Tibial nerve (tissue), 4 donors: ENCODE results near the gene ELK1. TPM values are rescaled to one million over a fixed set of nuclear protein-coding genes. Genes with fewer than 3 reads are reported as not detected.

Experiments used
- DNase-seq, 2 donors: peaks; one replicate each; pipeline ENCODE4 v3.0.0-alpha.2; 2019; ENCODE audit warnings: low spot score in 2 of 2
- H3K27ac ChIP-seq, 4 donors: fragments of 200-600 bp; sonication (generic) in 3 of 4; one replicate each; pipeline ENCODE4 v1.5.1; 2017 to 2019; ENCODE audit warnings: mild to moderate bottlenecking in 1 of 4
- H3K27me3 ChIP-seq, 2 donors: fragments of 200-600 bp; sonication (generic) in 1 of 2; one replicate each; pipeline versions ENCODE4 v1.5.1 to v1.6.0; 2017 to 2019
- H3K36me3 ChIP-seq, 3 donors: fragments of 200-600 bp; sonication (generic); one replicate each; pipeline ENCODE4 v1.5.1; 2018 to 2019
- H3K4me1 ChIP-seq, 4 donors: fragments of 200-600 bp; sonication (generic) in 3 of 4; one replicate each; pipeline ENCODE4 v1.5.1; 2017 to 2019
- H3K4me3 ChIP-seq, 4 donors: fragments of 200-600 bp; sonication (generic) in 3 of 4; one replicate each; pipeline ENCODE4 v1.5.1; 2017 to 2019; ENCODE audit warnings: mild to moderate bottlenecking in 1 of 4, moderate library complexity in 1 of 4
- H3K9me3 ChIP-seq, 4 donors: fragments of 200-600 bp; sonication (generic) in 3 of 4; one replicate each; pipeline ENCODE4 v1.5.1; 2017 to 2019
- EP300 ChIP-seq, 2 donors: sonication (generic); formaldehyde crosslinking; IDR thresholded peaks; one replicate each; pipeline ENCODE4 v1.6.1; 2017; ENCODE audit warnings: antibody characterized with exemption in 2 of 2, mild to moderate bottlenecking in 1 of 2
- POLR2A ChIP-seq, 2 donors: fragments of 450-650 bp; IDR thresholded peaks; one replicate each; pipeline ENCODE4 v1.6.1; 2017; ENCODE audit warnings: antibody characterized with exemption in 2 of 2, mild to moderate bottlenecking in 2 of 2, moderate library complexity in 2 of 2
- WGBS, 2 donors: methylation state at CpG; one replicate each; pipeline ENCODE4 v1.1.5; 2018; 5-methylcytosine and 5-hydroxymethylcytosine counted together
- total RNA-seq, 4 donors: library from RNA; depleted of rRNA; stranded (reverse); fragments of >200 nt; gene quantifications; one replicate each; pipeline ENCODE4 v1.1.0, GENCODE V29; 2016
- TF ChIP-seq, protein P1 (sequence below), 5 experiments: fragments of 200-600 bp in 3 of 5; fragments of 450-650 bp in 2 of 5; sonication (generic) in 3 of 5; IDR thresholded peaks; one replicate each; pipeline ENCODE4 v1.5.1; 2016 to 2019; ENCODE audit warnings: antibody characterized with exemption in 5 of 5, mild to moderate bottlenecking in 3 of 5, moderate library complexity in 2 of 5

Gene ELK1
- total RNA-seq, 4 donors from 2014 or later: 22.9 to 38.4 (median 25.8) TPM

DNA sequence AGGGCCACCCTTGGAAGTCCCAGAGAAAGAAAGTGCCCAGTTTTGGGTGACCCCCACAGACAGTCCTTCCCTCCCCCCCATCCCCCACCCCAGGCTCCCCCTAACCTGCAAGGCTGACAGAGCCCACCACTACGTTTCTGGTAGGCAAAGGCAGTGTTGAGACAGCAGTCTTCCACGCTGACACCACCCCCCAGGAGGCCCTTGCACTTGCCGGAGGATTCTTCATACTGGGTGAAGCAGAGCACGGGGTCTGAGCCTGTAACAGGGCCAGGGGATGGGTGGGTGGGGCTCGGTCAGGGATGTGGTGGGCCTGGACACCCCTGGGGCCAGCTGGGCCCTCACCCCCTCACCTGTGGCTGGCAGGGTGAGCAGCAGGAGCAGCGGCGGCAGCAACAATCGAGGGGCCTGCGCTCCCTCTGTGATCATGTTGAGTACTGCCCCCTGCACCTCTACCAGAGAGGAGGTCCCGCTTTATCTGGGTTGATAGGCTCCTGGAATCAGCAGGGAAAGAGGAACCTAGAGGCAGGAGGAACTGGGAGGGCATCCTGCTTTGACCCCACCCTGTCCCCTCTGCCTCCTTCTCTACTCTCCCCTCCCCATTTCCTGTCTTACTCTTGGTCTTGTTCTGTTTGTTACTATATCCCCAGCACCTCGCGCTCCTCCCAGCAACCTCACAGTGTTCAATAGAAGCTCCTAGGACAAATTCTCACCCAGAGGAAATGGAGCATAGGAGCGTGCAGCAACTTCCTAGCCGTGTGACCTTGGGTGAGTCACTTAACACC is 20.8 kb downstream of the ELK1 start, which contains the start of gene CFP:
Gene CFP, minus strand, starts transcription at position 512 of the 782 bp plus-strand sequence. Its CDS starts 86 bp downstream, at position 426.
- 36 to 71% methylated on average over 5 to 13 of the region's 14 CpGs for WGBS, 2 donors
- Histone ChIP-seq H3K36me3 (peaks cover 0 to 9% (median 0%) of the 10 kb centered on the region in 3 donors), H3K27me3 (no peaks in the 10 kb centered on the region), H3K4me3 (peak within 1 kb of the TSS in 1 of 4 donors; percentile 25), H3K27ac (no peak within 1 kb of the TSS), H3K4me1 (no peaks in the 10 kb centered on the region), H3K9me3 (no peaks in the 10 kb centered on the region)
- TF ChIP-seq POLR2A (IDR thresholded peaks at IDR 0.05): no peak
- TF ChIP-seq, protein P1, sequence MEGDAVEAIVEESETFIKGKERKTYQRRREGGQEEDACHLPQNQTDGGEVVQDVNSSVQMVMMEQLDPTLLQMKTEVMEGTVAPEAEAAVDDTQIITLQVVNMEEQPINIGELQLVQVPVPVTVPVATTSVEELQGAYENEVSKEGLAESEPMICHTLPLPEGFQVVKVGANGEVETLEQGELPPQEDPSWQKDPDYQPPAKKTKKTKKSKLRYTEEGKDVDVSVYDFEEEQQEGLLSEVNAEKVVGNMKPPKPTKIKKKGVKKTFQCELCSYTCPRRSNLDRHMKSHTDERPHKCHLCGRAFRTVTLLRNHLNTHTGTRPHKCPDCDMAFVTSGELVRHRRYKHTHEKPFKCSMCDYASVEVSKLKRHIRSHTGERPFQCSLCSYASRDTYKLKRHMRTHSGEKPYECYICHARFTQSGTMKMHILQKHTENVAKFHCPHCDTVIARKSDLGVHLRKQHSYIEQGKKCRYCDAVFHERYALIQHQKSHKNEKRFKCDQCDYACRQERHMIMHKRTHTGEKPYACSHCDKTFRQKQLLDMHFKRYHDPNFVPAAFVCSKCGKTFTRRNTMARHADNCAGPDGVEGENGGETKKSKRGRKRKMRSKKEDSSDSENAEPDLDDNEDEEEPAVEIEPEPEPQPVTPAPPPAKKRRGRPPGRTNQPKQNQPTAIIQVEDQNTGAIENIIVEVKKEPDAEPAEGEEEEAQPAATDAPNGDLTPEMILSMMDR (IDR thresholded peaks at IDR 0.05): no peak
- TF ChIP-seq EP300 (IDR thresholded peaks at IDR 0.05): no peak
- no peak for DNase-seq

DNA sequence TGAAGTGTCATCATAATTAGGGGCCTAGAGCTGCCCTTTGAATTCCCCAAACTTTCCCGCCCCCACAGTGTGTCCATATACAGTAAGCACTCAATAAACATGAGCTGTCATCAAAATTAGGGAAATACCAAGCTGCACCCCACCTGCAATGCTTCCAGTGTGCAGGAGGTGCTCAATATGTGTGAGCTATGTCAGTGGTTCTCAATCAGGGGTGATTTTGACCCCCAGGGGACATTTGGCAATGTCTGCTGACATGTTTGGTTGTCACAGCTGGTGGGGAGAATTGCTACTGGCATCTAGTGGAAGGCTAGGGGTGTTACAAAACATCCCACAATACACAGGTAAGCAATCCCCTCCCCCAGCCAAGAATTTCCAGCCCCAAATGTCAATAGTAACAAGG is 21.4 kb downstream of the ELK1 start:
- no peak for DNase-seq
- TF ChIP-seq EP300 (IDR thresholded peaks at IDR 0.05) (no peak), POLR2A (IDR thresholded peaks at IDR 0.05) (no peak)
- TF ChIP-seq, protein P1 (IDR thresholded peaks at IDR 0.05): no peak
- peak overlapping the region in 1 of 4 donors; percentile 25 for H3K4me3 ChIP-seq
- H3K9me3 ChIP-seq: no peaks in the 10 kb centered on the region
- H3K4me1 ChIP-seq: no peaks in the 10 kb centered on the region
- peaks cover 0 to under 1% of the 10 kb centered on the region in 2 donors for H3K27me3 ChIP-seq
- 67% methylated on average over 1 of the region's 1 CpG for WGBS, 2 donors
- H3K36me3 ChIP-seq: peaks cover 0 to 7% (median 0%) of the 10 kb centered on the region in 3 donors
- H3K27ac ChIP-seq: no peak overlapping the region

DNA sequence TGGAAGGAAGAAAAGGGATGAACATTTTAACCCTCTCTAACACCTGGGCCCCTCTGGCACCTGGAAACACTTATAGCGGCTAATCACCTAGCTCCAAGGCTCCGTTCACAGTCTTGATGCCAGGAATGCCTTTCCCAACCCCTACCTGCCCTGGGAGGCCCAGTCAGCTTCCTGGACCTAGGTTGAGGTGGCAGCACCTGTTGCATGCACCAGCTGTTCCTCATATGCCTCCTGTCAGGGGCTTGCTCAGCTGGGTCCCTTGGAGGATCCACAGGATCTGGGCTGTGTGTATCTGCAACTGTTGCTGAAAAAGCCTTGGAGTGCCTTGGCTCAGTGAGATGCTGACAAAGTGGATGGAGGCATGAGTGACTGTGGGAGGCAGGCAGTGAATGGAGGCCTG is 25.0 kb downstream of the ELK1 start:
- WGBS, 2 donors: 70 to 90% methylated on average over 2 of the region's 2 CpGs

DNA sequence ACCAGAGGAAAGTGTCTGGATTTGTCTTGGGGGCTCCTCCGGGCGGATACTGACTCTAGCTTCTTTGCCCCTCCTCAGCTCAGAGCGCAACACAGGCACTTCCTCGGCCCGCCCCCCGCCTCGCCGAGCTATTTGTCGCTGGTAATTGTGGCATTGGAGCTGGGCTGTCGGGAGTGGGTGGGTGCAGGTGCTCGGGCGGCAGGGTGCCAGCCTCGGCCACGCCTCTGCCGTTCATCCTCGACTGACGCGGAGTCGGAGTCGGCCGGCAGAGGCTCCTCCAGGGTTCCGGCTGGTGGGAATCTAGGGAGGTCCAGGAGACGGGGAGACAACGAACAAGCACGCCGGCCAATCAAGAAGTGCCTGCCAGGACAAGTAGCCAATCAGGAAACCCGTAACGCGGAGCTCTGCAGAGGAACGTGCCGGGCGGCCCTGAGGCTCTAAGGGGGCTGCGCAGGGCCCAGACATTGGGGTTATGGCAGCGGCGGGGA is 26.8 kb downstream of the ELK1 start:
- no peaks in the 10 kb centered on the region for H3K9me3 ChIP-seq
- H3K27me3 ChIP-seq: peaks cover 0 to 10% of the 10 kb centered on the region in 2 donors
- DNase-seq: no peak
- H3K4me1 ChIP-seq: peaks cover 0 to 2% (median 0%) of the 10 kb centered on the region in 4 donors
- no peak for TF ChIP-seq EP300 (IDR thresholded peaks at IDR 0.05)
- TF ChIP-seq, protein P1 (IDR thresholded peaks at IDR 0.05): no peak
- no peak for TF ChIP-seq POLR2A (IDR thresholded peaks at IDR 0.05)
- no peak overlapping the region for H3K27ac ChIP-seq
- peaks cover 0 to 7% (median 0%) of the 10 kb centered on the region in 3 donors for H3K36me3 ChIP-seq
- WGBS, 2 donors: 0 to 27% methylated on average over 6 to 35 of the region's 35 CpGs
- peak overlapping the region in 2 of 4 donors; percentile 9 to 32 for H3K4me3 ChIP-seq

More for the DNA sequence above, 25.0 kb downstream of the ELK1 start:
- H3K27ac ChIP-seq: no peak overlapping the region
- no peaks in the 10 kb centered on the region for H3K4me1 ChIP-seq
- no peaks in the 10 kb centered on the region for H3K9me3 ChIP-seq
- peaks cover 0 to 7% (median 0%) of the 10 kb centered on the region in 3 donors for H3K36me3 ChIP-seq
- TF ChIP-seq, protein P1 (IDR thresholded peaks at IDR 0.05): no peak
- H3K27me3 ChIP-seq: peaks cover 0 to 10% of the 10 kb centered on the region in 2 donors
- H3K4me3 ChIP-seq: no peak overlapping the region
- DNase-seq: no peak

DNA sequence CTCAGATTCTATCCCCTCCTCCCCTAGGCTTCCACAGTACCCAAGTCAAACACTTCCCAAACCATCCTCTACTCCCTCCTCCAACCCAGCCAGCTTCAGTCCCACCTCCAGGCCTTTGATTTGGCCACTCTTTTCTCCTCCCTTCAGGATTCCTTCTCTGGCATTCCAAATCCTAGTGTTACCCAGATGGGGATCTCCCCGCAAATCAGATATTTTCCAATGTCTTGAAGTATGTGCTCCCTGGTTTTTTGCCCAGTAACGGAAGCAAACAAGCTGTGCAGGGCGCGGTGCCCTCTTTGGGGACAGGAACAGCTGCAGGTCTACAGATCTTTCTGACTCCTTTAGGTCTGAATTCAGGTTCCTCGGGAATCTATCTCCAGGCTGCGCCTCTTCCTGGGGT is 28.5 kb downstream of the ELK1 start:
- Histone ChIP-seq H3K27ac (no peak overlapping the region), H3K36me3 (peaks cover 0 to 4% (median 0%) of the 10 kb centered on the region in 3 donors), H3K4me3 (no peak overlapping the region), H3K9me3 (no peaks in the 10 kb centered on the region), H3K4me1 (peaks cover 0 to 2% (median 0%) of the 10 kb centered on the region in 4 donors), H3K27me3 (peaks cover 0 to 10% of the 10 kb centered on the region in 2 donors)
- WGBS, 2 donors: 81 to 85% methylated on average over 6 of the region's 6 CpGs
- TF ChIP-seq POLR2A (IDR thresholded peaks at IDR 0.05) (no peak), EP300 (IDR thresholded peaks at IDR 0.05) (no peak)
- TF ChIP-seq, protein P1 (IDR thresholded peaks at IDR 0.05): no peak
- no peak for DNase-seq
